OCI-LY1 (cell line): ENCODE results near the gene LDLRAD4.

ENCODE experiments used
- CTCF ChIP-seq: fragments of 200-600 bp; sonication (generic), shearing (Covaris generic); IDR thresholded peaks from 2 replicates; pipeline ENCODE4 v1.5.1; 2017; ENCODE audit warnings: mild to moderate bottlenecking, antibody characterized with exemption, low read length, moderate library complexity, mixed read lengths
- EZH2 ChIP-seq: fragments of 200-600 bp; sonication (generic), shearing (Covaris generic); IDR thresholded peaks from 2 replicates; pipeline ENCODE4 v1.8.0; 2017; ENCODE audit warnings: borderline replicate concordance, mixed run types, mild to moderate bottlenecking, antibody characterized with exemption, low read length, moderate library complexity, mixed read lengths

GRCh38 chr18:13645093-13645492 is 426.5 kb downstream of the LDLRAD4 start:
- TF ChIP-seq CTCF (no peak), EZH2 (no peak)
